Psoas muscle (tissue), 8 donors: Measurements from ENCODE around the gene KRTAP4-11. TPM values are rescaled to one million over a fixed set of nuclear protein-coding genes. Genes with fewer than 3 reads are reported as not detected.
"Not testable (repeated sequence)": the region's sequence is repeated elsewhere in the genome, so short reads cannot be mapped to it uniquely, and the experiment has no call there.

Experiments used
- ATAC-seq, 4 donors: fragments of 200-7000 bp; cut with Tn5 transposase; one replicate each; pipeline ENCODE4 v1.9.1; 2020; ENCODE audit warnings: moderate library complexity in 3 of 4, mild to moderate bottlenecking in 2 of 4
- DNase-seq, 2 donors: peaks; one replicate each; pipeline ENCODE4 v3.0.0-alpha.2; 2020
- H3K27ac ChIP-seq: fragments of 200-600 bp; one replicate; pipeline ENCODE4 v1.8.0; 2022
- H3K27me3 ChIP-seq, 3 donors: fragments of 200-600 bp in 1 of 3; one replicate each; pipeline versions ENCODE4 v1.6.1 to v1.8.0; 2013 to 2022; ENCODE audit warnings: low read length in 2 of 3, mild to moderate bottlenecking in 2 of 3, moderate library complexity in 1 of 3; ENCODE audit not compliant: insufficient read depth in 3 of 3
- H3K36me3 ChIP-seq, 2 donors: fragments of 200-600 bp in 1 of 2; one replicate each; pipeline versions ENCODE4 v1.6.1 to v1.8.0; 2013 to 2022; ENCODE audit warnings: low read depth in 1 of 2, mild to moderate bottlenecking in 1 of 2, moderate library complexity in 1 of 2; ENCODE audit not compliant: insufficient read depth in 1 of 2
- H3K4me1 ChIP-seq: fragments of 200-600 bp; one replicate; pipeline ENCODE4 v1.8.0; 2022
- H3K4me3 ChIP-seq: fragments of 200-600 bp; one replicate; pipeline ENCODE4 v1.8.0; 2022; ENCODE audit warnings: mild to moderate bottlenecking
- H3K9me3 ChIP-seq: fragments of 200-600 bp; one replicate; pipeline ENCODE4 v1.8.0; 2022
- CTCF ChIP-seq: fragments of 200-600 bp; IDR thresholded peaks from one replicate; pipeline ENCODE4 v1.8.0; 2022; ENCODE audit warnings: antibody characterized with exemption
- WGBS, 3 donors: extraction: QIAGEN DNeasy Blood & Tissue Kit; methylation state at CpG; one replicate each; pipeline versions ENCODE4 v1.1.6 to v1.1.7; 2013; 5-methylcytosine and 5-hydroxymethylcytosine counted together
- intact Hi-C, 2 donors: fragments of 100-400 bp; cut with DNase I; formaldehyde crosslinking; loops; one replicate each; pipeline versions ENCODE4 v1.11.0 to v1.14.2; 2022
- polyA plus RNA-seq, 3 donors: library from polyadenylated mRNA; stranded (reverse); fragments of 200-250 nt; gene quantifications; one replicate each; pipeline ENCODE4 v1.2.3, GENCODE V29; 2013
- total RNA-seq, 4 donors: library from RNA; stranded (reverse); fragmentation: NEBNext Ultra II Directional in 2 of 4; extraction: Animal tissue kit (Norgen Biotek cat#: 25700) in 2 of 4; gene quantifications; one replicate each; pipeline versions ENCODE4 v1.2.1 to v1.2.4, GENCODE V29; 2021 to 2023
- donor health status: healthy with polysubstance abuse.
- donor health status: DM: no; HTN: no; CAD: no; lungs with moderate emphysema.
- donor health status: Bipolar disorder and iron deficiency.
- donor health status: healthy.
- donor health status: DM: yes; HTN: yes; CAD: no.
- donor health status: DM: no; HTN: no; CAD: no.
- donor health status: DM: no; HTN: no; CAD: no.
- donor health status: DM: yes; HTN: yes; CAD: no.

The KRTAP4-11 gene
- total and polyA plus RNA-seq, 7 donors = not detected

DNA sequence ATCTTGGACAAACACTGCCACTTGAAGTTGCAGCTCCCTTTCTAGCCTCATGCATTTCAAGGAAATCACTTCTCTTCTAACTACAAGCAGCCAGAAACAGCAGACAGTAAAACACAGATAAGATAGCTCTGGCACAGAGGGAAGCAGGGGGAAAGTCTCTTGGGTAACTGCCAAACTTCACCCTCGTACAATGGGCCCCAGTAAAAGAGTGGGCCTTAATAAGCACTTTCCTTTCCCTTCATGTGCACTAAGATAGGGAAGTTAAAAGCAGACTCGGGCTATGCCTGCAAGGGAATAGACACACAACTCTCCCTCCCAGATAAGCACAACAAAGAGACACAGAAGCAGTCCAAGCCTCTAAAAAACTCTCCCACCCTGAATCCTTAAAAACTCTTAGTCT lies 35.7 kb upstream of the KRTAP4-11 start:
- Histone ChIP-seq H3K36me3 (no peaks in the 10 kb centered on the region), H3K27ac (no peak overlapping the region), H3K4me3 (no peak overlapping the region), H3K4me1 (no peaks in the 10 kb centered on the region), H3K27me3 (peaks cover 0 to 10% (median 2%) of the 10 kb centered on the region in 3 donors), H3K9me3 (no peaks in the 10 kb centered on the region)
- intact Hi-C loops = no loop called here
- no peak for TF ChIP-seq CTCF
- ATAC-seq (no peak), DNase-seq (no peak)
- 35 to 52% (median 42%) methylated on average over 2 of the region's 2 CpGs for WGBS, 3 donors

- Histone ChIP-seq H3K4me3 (no peak overlapping the region), H3K4me1 (no peaks in the 10 kb centered on the region), H3K27me3 (peaks cover 0 to 10% (median 2%) of the 10 kb centered on the region in 3 donors), H3K9me3 (no peaks in the 10 kb centered on the region), H3K36me3 (no peaks in the 10 kb centered on the region), H3K27ac (no peak overlapping the region)
- TF ChIP-seq CTCF = no peak
- intact Hi-C loops = no loop called here
- WGBS, 3 donors = 77 to 82% (median 78%) methylated on average over 2 of the region's 2 CpGs
- DNase-seq (no peak), ATAC-seq (no peak)
Observed at GRCh38 chr17:41151525-41151924, 33.4 kb upstream of the KRTAP4-11 start.

- H3K9me3 ChIP-seq = no peaks in the 10 kb centered on the region
Observed at GRCh38 chr17:41150026-41150425, 31.9 kb upstream of the KRTAP4-11 start.

GRCh38 chr17:41149652-41149985 lies 31.4 kb upstream of the KRTAP4-11 start, which contains the start of gene KRTAP4-5:
Gene KRTAP4-5, minus strand, starts transcription at chr17:41149825. Its CDS starts 58 bp downstream, at chr17:41149767.
- H3K27me3 ChIP-seq = peaks cover 0 to 2% (median 0%) of the 10 kb centered on the region in 3 donors
- 55 to 58% (median 56%) methylated on average over 2 of the region's 2 CpGs for WGBS, 3 donors
- ATAC-seq (no peak), DNase-seq (no peak)
- H3K4me1 ChIP-seq = no peaks in the 10 kb centered on the region
- intact Hi-C loops = no loop called here
- H3K9me3 ChIP-seq = no peaks in the 10 kb centered on the region
- no peak within 1 kb of the TSS for H3K4me3 ChIP-seq
- no peak within 1 kb of the TSS for H3K27ac ChIP-seq
- TF ChIP-seq CTCF = no peak
- no peaks in the 10 kb centered on the region for H3K36me3 ChIP-seq

More at GRCh38 chr17:41150026-41150425, 31.9 kb upstream of the KRTAP4-11 start:
- DNase-seq (no peak), ATAC-seq (no peak)
- H3K27me3 ChIP-seq = peaks cover 0 to 2% (median 2%) of the 10 kb centered on the region in 3 donors
- intact Hi-C loops = no loop called here
- H3K4me3 ChIP-seq = no peak overlapping the region
- 83 to 88% (median 87%) methylated on average over 4 of the region's 4 CpGs for WGBS, 3 donors
- no peak overlapping the region for H3K27ac ChIP-seq
- no peaks in the 10 kb centered on the region for H3K4me1 ChIP-seq
- TF ChIP-seq CTCF = no peak
- H3K36me3 ChIP-seq = no peaks in the 10 kb centered on the region

DNA sequence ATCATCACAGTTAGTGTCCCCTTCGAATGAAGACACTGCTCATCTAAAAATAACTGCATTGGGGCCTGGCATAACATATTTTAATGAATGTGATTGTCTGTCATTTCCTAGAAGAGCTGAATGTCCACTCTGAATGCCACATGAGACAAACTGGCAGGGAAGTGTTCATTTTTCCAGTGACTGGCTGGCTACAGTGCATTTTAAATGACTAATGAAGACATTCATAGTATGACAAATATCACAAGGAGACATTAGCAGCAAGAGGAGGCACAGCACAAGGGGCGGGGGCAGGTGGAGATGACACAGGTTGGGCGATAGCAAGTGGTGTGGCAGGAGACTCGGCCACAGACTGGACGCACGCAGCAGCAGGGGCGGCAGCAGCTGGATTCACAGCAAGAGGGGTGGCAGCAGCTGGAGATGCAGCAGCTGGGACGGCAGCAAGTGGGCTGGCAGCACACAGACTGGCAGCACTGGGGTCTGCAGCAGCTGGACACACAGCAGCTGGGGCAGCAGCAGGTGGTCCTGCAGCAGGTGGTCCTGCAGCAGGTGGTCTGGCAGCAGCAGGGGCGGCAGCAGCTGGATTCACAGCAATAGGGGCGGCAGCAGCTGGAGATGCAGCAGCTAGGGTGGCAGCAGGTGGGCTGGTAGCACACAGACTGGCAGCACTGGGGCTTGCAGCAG lies 30.9 kb upstream of the KRTAP4-11 start:
- H3K36me3 ChIP-seq, H3K4me3 ChIP-seq, H3K9me3 ChIP-seq, ATAC-seq, H3K27me3 ChIP-seq, intact Hi-C loops, DNase-seq, H3K27ac ChIP-seq, H3K4me1 ChIP-seq: not testable (repeated sequence)
- WGBS, 3 donors = 74 to 76% (median 75%) methylated on average over 10 of the region's 10 CpGs
